Esophagus squamous epithelium (tissue), 5 donors: Measurements from ENCODE around the gene TTC21B. TPM values are rescaled to one million over a fixed set of nuclear protein-coding genes. Genes with fewer than 3 reads are reported as not detected.

ENCODE experiments used
- DNase-seq: peaks from one replicate; lab custom pipeline; 2025; lab: John Stamatoyannopoulos, UW
- H3K27ac ChIP-seq, 4 donors: fragments of 200-600 bp; sonication (generic); one replicate each; pipeline ENCODE4 v1.5.1; 2016 to 2019; ENCODE audit warnings: mild to moderate bottlenecking in 1 of 4
- H3K27me3 ChIP-seq, 4 donors: fragments of 200-600 bp; sonication (generic); 1 replicate in 3 of 4; 2 replicates in 1 of 4; pipeline versions ENCODE4 v1.5.1 to v1.6.0; 2017 to 2021; ENCODE audit warnings: antibody characterized with exemption in 1 of 4
- H3K36me3 ChIP-seq, 3 donors: fragments of 200-600 bp; sonication (generic); one replicate each; pipeline ENCODE4 v1.5.1; 2016 to 2019
- H3K4me1 ChIP-seq, 3 donors: fragments of 200-600 bp; sonication (generic); one replicate each; pipeline ENCODE4 v1.5.1; 2017 to 2019
- H3K4me3 ChIP-seq, 4 donors: fragments of 200-600 bp; sonication (generic); 1 replicate in 3 of 4; 2 replicates in 1 of 4; pipeline ENCODE4 v1.5.1; 2016 to 2019; ENCODE audit warnings: mild to moderate bottlenecking in 2 of 4, moderate library complexity in 1 of 4
- H3K9me3 ChIP-seq, 3 donors: fragments of 200-600 bp; sonication (generic); one replicate each; pipeline ENCODE4 v1.5.1; 2016 to 2019
- POLR2A ChIP-seq, 4 donors: fragments of 450-650 bp; IDR thresholded peaks; one replicate each; pipeline ENCODE4 v1.6.1; 2017; ENCODE audit warnings: antibody characterized with exemption in 4 of 4, mild to moderate bottlenecking in 4 of 4, moderate library complexity in 3 of 4
- WGBS, 2 donors: methylation state at CpG; one replicate each; pipeline ENCODE4 v1.1.5; 2018; 5-methylcytosine and 5-hydroxymethylcytosine counted together
- intact Hi-C: fragments of 100-400 bp; cut with DNase I; formaldehyde crosslinking; loops from one replicate; pipeline ENCODE4 v1.15.0; 2022
- total RNA-seq, 4 donors: library from RNA; depleted of rRNA; stranded (reverse); fragments of >200 nt; gene quantifications; one replicate each; pipeline ENCODE4 v1.1.0, GENCODE V29; 2016
- TF ChIP-seq, protein P1 (sequence below), 6 experiments: fragments of 450-650 bp in 4 of 6; fragments of 200-600 bp in 2 of 6; sonication (generic) in 2 of 6; IDR thresholded peaks; one replicate each; pipeline ENCODE4 v1.5.1; 2016 to 2019; ENCODE audit warnings: antibody characterized with exemption in 6 of 6, mild to moderate bottlenecking in 4 of 6, moderate library complexity in 4 of 6
- donor health status: DM: yes; HTN: yes; CAD: no.

The TTC21B gene
- total RNA-seq, 4 donors from 2014 or later: 4.3 to 22.3 (median 10.8) TPM

DNA sequence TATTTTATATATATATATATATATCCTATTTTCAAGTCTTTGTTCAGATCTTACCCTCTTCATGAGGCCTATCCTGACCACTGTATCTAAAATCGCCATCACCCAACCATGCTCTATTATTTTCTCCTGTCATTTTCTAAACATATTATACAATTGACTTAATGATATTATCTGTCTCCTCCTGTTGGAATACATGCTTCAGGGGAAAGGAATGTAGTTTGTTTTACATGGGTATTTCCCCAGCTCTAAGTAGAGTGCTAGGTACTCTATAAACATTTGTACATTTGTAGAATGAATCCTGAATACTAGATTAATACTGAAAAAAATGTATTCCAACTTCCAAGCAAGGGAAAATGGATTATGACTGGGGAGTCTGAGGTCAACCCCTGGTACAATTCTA lies 26.2 kb downstream of the TTC21B start:
- Histone ChIP-seq H3K27ac (no peak overlapping the region), H3K9me3 (no peaks in the 10 kb centered on the region), H3K4me3 (no peak overlapping the region), H3K4me1 (no peaks in the 10 kb centered on the region), H3K27me3 (no peaks in the 10 kb centered on the region), H3K36me3 (peaks cover 0 to 90% (median 6%) of the 10 kb centered on the region in 3 donors)
- intact Hi-C loops: no loop called here
- TF ChIP-seq POLR2A (IDR thresholded peaks at IDR 0.05): no peak
- TF ChIP-seq, protein P1, sequence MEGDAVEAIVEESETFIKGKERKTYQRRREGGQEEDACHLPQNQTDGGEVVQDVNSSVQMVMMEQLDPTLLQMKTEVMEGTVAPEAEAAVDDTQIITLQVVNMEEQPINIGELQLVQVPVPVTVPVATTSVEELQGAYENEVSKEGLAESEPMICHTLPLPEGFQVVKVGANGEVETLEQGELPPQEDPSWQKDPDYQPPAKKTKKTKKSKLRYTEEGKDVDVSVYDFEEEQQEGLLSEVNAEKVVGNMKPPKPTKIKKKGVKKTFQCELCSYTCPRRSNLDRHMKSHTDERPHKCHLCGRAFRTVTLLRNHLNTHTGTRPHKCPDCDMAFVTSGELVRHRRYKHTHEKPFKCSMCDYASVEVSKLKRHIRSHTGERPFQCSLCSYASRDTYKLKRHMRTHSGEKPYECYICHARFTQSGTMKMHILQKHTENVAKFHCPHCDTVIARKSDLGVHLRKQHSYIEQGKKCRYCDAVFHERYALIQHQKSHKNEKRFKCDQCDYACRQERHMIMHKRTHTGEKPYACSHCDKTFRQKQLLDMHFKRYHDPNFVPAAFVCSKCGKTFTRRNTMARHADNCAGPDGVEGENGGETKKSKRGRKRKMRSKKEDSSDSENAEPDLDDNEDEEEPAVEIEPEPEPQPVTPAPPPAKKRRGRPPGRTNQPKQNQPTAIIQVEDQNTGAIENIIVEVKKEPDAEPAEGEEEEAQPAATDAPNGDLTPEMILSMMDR (IDR thresholded peaks at IDR 0.05): no peak
- no peak for DNase-seq
- 90 to 96% methylated on average over 1 of the region's 1 CpG for WGBS, 2 donors

DNA sequence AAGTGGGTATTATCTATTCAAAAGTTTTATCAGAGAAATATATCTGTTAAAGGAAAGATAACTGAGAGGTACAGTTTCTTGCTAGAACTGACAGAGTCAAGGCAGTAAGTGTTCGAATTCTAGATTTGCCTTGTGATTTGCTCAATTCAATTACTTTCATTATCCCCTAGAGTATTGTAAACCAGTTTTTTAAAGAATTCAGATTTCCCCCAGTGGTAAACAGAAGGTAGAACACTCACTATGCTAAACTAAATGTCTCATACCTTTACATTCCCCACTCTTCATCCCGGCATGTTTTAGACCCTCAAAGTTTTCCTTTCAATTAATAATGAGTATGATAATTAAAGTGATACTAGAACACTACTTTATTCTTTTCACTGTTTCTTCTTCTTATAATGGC lies 28.6 kb downstream of the TTC21B start:
- peaks cover 0 to 67% (median 0%) of the 10 kb centered on the region in 3 donors for H3K36me3 ChIP-seq
- intact Hi-C loops: no loop called here
- H3K4me1 ChIP-seq: no peaks in the 10 kb centered on the region
- 59 to 70% methylated on average over 2 of the region's 2 CpGs for WGBS, 2 donors
- H3K27ac ChIP-seq: no peak overlapping the region
- H3K9me3 ChIP-seq: no peaks in the 10 kb centered on the region
- H3K4me3 ChIP-seq: no peak overlapping the region
- no peaks in the 10 kb centered on the region for H3K27me3 ChIP-seq
- no peak for TF ChIP-seq POLR2A (IDR thresholded peaks at IDR 0.05)
- TF ChIP-seq, protein P1 (IDR thresholded peaks at IDR 0.05): no peak
- DNase-seq: no peak

DNA sequence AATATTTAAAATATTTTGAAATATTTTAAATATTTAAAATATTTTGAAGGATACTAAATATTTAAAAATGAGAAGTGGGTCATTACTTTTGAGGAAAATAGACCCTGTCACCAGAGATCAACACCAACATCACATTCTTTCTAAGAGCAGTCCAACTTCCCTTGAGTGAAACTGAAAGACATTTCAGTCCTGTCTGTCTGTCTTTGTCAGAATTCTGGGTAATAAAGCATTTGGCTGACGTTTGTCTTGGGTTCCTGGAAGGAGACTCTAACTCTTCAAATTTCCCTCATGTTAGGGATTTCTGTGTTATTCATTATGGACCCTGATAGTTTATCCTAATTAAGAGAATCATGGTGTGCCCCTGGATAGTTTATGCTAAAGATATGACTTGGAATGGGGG lies 32.8 kb downstream of the TTC21B start:
- DNase-seq: no peak
- TF ChIP-seq, protein P1 (IDR thresholded peaks at IDR 0.05): no peak
- TF ChIP-seq POLR2A (IDR thresholded peaks at IDR 0.05): no peak
- WGBS, 2 donors: 53 to 76% methylated on average over 1 of the region's 1 CpG
- peaks cover 0 to 70% (median 0%) of the 10 kb centered on the region in 3 donors for H3K36me3 ChIP-seq
- H3K9me3 ChIP-seq: no peaks in the 10 kb centered on the region
- intact Hi-C loops: no loop called here
- no peak overlapping the region for H3K4me3 ChIP-seq
- no peak overlapping the region for H3K27ac ChIP-seq
- H3K4me1 ChIP-seq: no peaks in the 10 kb centered on the region
- no peaks in the 10 kb centered on the region for H3K27me3 ChIP-seq

DNA sequence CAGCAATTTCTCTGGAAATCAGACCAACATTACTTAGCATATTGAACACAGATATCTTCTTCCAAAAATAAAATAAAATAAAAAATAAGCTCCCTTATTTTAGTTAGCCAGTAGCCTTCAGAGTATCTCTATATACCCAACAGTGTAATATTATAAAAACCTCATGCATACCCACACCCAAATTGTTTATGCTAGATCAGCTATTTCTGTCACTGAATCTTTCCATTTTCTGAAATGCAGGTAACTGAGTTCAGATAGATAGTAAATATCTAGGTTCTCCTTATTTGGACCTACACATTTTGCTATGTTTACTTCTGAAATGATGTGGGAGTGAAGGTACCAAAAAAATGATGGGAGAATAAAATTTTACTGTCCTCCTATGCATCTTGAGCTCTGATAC lies 39.9 kb downstream of the TTC21B start:
- intact Hi-C loops: no loop called here
- H3K4me1 ChIP-seq: no peaks in the 10 kb centered on the region
- no peak overlapping the region for H3K4me3 ChIP-seq
- H3K9me3 ChIP-seq: no peaks in the 10 kb centered on the region
- no peak overlapping the region for H3K27ac ChIP-seq
- H3K27me3 ChIP-seq: no peaks in the 10 kb centered on the region
- peaks cover 0 to 83% (median 0%) of the 10 kb centered on the region in 3 donors for H3K36me3 ChIP-seq
- TF ChIP-seq POLR2A (IDR thresholded peaks at IDR 0.05): no peak
- TF ChIP-seq, protein P1 (IDR thresholded peaks at IDR 0.05): no peak
- no peak for DNase-seq

DNA sequence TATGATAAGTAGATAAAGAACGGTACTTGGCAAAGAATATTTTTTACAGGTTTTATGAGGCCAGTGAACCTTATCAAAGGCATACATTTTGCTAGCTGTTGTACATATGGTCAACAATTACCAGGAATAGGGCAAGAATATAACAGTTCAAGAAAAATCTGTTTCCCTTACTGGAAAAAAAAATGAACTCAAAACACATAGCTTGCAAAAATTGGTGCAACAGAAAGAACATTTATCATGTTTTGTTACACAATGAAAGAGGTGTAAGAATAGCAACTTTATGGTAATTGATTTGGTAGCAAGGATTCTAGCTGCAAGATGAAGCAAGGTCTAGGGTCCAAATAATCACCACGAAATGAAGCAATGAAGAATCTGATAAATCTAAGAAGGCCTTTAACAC lies 41.6 kb downstream of the TTC21B start:
- 86 to 90% methylated on average over 2 of the region's 2 CpGs for WGBS, 2 donors
- Histone ChIP-seq H3K4me1 (no peaks in the 10 kb centered on the region), H3K27ac (no peak overlapping the region), H3K9me3 (no peaks in the 10 kb centered on the region), H3K4me3 (no peak overlapping the region), H3K36me3 (peaks cover 0 to 74% (median 0%) of the 10 kb centered on the region in 3 donors), H3K27me3 (no peaks in the 10 kb centered on the region)
- DNase-seq: no peak
- TF ChIP-seq, protein P1 (IDR thresholded peaks at IDR 0.05): no peak
- no peak for TF ChIP-seq POLR2A (IDR thresholded peaks at IDR 0.05)
- intact Hi-C loops: no loop called here
